HG02885 (cell line): ENCODE data around the gene APBA3.

Experiments
- ATAC-seq: cut with Tn5 transposase; IDR thresholded peaks from one replicate; pipeline ENCODE4 v1.9.1; 2021; ENCODE audit warnings: mild to moderate bottlenecking; ENCODE audit not compliant: unreplicated experiment, poor library complexity

The APBA3 gene

GRCh38 chr19:3723883-3724282 is 37.6 kb downstream of the APBA3 start:
- no peak for ATAC-seq

- ATAC-seq: no peak
These were observed 38.4 kb downstream of the APBA3 start for GRCh38 chr19:3723110-3723488.

- ATAC-seq: no peak
These were observed 38.9 kb downstream of the APBA3 start for GRCh38 chr19:3722443-3723109.

GRCh38 chr19:3721887-3722442 is 39.5 kb downstream of the APBA3 start:
- ATAC-seq: no peak

- no peak for ATAC-seq
These were observed 40.2 kb downstream of the APBA3 start for GRCh38 chr19:3721131-3721886.

- no peak for ATAC-seq
These were observed 41.1 kb downstream of the APBA3 start for GRCh38 chr19:3720349-3720917.

GRCh38 chr19:3719868-3720267 is 41.6 kb downstream of the APBA3 start:
- no peak for ATAC-seq

- no peak for ATAC-seq
These were observed 45.3 kb downstream of the APBA3 start for GRCh38 chr19:3716147-3716668.

- no peak for ATAC-seq
These were observed 48.6 kb downstream of the APBA3 start for GRCh38 chr19:3712663-3713611.

GRCh38 chr19:3710265-3710812 is 51.2 kb downstream of the APBA3 start:
- ATAC-seq: no peak

GRCh38 chr19:3708207-3708931 is 53.1 kb downstream of the APBA3 start, which contains the start of gene TJP3:
Gene TJP3, plus strand, starts transcription at chr19:3708384. Its CDS starts 20,049 bp downstream, at chr19:3728433.
- no peak for ATAC-seq

- ATAC-seq: no peak
These were observed 53.7 kb downstream of the APBA3 start for GRCh38 chr19:3707868-3708206.

- no peak for ATAC-seq
These were observed 60.3 kb downstream of the APBA3 start for GRCh38 chr19:3701200-3701599.
